H9 (cell line): Measurements from ENCODE around the gene ZNF425. TPM values are rescaled to one million over a fixed set of nuclear protein-coding genes. Genes with fewer than 3 reads are reported as not detected.

ENCODE experiments used
- DNase-seq: peaks from one replicate; pipeline ENCODE4 v3.0.0-alpha.2; 2017
- H2AFZ ChIP-seq: one replicate; pipeline ENCODE4 v1.6.1; 2013; ENCODE audit warnings: mild to moderate bottlenecking, low read length, control low read depth, moderate library complexity
- H2AK5ac ChIP-seq: 2 replicates; pipeline ENCODE4 v1.6.1; 2013; ENCODE audit warnings: low read length, control low read depth, mixed read lengths; ENCODE audit not compliant: insufficient read length
- H2BK120ac ChIP-seq: one replicate; pipeline ENCODE4 v1.6.1; 2013; ENCODE audit warnings: low read depth, mild to moderate bottlenecking, low read length, control low read depth, inconsistent platforms; ENCODE audit not compliant: poor library complexity, severe bottlenecking
- H2BK12ac ChIP-seq: 2 replicates; pipeline ENCODE4 v1.6.1; 2013; ENCODE audit warnings: low read length, control low read depth, mixed read lengths, low read depth; ENCODE audit not compliant: insufficient read length
- H2BK15ac ChIP-seq: 2 replicates; pipeline ENCODE4 v1.6.1; 2013; ENCODE audit warnings: low read depth, low read length, control low read depth
- H2BK20ac ChIP-seq: one replicate; pipeline ENCODE4 v1.6.1; 2013; ENCODE audit warnings: low read depth, mild to moderate bottlenecking, low read length, control low read depth, inconsistent platforms; ENCODE audit not compliant: poor library complexity, severe bottlenecking
- H2BK5ac ChIP-seq: 2 replicates; pipeline ENCODE4 v1.6.1; 2013; ENCODE audit warnings: low read length, control low read depth, mixed read lengths; ENCODE audit not compliant: insufficient read length
- H3K14ac ChIP-seq: 2 replicates; pipeline ENCODE4 v1.6.1; 2013; ENCODE audit warnings: low read length, control low read depth; ENCODE audit not compliant: insufficient read depth
- H3K18ac ChIP-seq: 2 replicates; pipeline ENCODE4 v1.6.1; 2013; ENCODE audit warnings: low read depth, mild to moderate bottlenecking, mixed read lengths, low read length, control low read depth; ENCODE audit not compliant: insufficient read length
- H3K23ac ChIP-seq: 2 replicates; pipeline ENCODE4 v1.6.1; 2013; ENCODE audit warnings: low read length, control low read depth, mixed read lengths, low read depth; ENCODE audit not compliant: insufficient read length
- H3K23me2 ChIP-seq: 2 replicates; pipeline ENCODE4 v1.6.1; 2013; ENCODE audit warnings: low read depth, mild to moderate bottlenecking, mixed read lengths, low read length, control low read depth; ENCODE audit not compliant: insufficient read length, poor library complexity, severe bottlenecking
- H3K27ac ChIP-seq: 2 replicates; pipeline ENCODE4 v1.5.1; 2013; ENCODE audit warnings: low read length, control low read depth, mixed read lengths, low read depth; ENCODE audit not compliant: insufficient read length
- H3K27me3 ChIP-seq: 2 replicates; pipeline ENCODE4 v1.6.1; 2013; ENCODE audit warnings: low read length, control low read depth, inconsistent platforms; ENCODE audit not compliant: insufficient read depth
- H3K4ac ChIP-seq: 2 replicates; pipeline ENCODE4 v1.6.1; 2013; ENCODE audit warnings: low read depth, mild to moderate bottlenecking, control low read depth, inconsistent platforms, low read length, moderate library complexity
- H3K4me1 ChIP-seq: 2 replicates; pipeline ENCODE4 v1.6.1; 2013; ENCODE audit warnings: low read length, control low read depth, inconsistent platforms; ENCODE audit not compliant: insufficient read depth
- H3K4me2 ChIP-seq: 2 replicates; pipeline ENCODE4 v1.6.1; 2013; ENCODE audit warnings: low read length, control low read depth, mixed read lengths; ENCODE audit not compliant: insufficient read length, insufficient read depth
- H3K56ac ChIP-seq: 2 replicates; pipeline ENCODE4 v1.6.1; 2013; ENCODE audit warnings: low read depth, mild to moderate bottlenecking, mixed read lengths, low read length, control low read depth; ENCODE audit not compliant: insufficient read length
- H3K79me1 ChIP-seq: 2 replicates; pipeline ENCODE4 v1.6.1; 2013; ENCODE audit warnings: low read depth, mild to moderate bottlenecking, moderate library complexity, low read length, control low read depth, inconsistent platforms; ENCODE audit not compliant: insufficient read depth, poor library complexity, severe bottlenecking
- H3K79me2 ChIP-seq: 2 replicates; pipeline ENCODE4 v1.6.1; 2013; ENCODE audit warnings: low read length, control low read depth, inconsistent platforms; ENCODE audit not compliant: insufficient read depth
- H3K9ac ChIP-seq: 2 replicates; pipeline ENCODE4 v1.6.1; 2013; ENCODE audit warnings: low read length, control low read depth, mixed read lengths; ENCODE audit not compliant: insufficient read length; ENCODE audit errors: extremely low read depth
- H3K9me3 ChIP-seq: one replicate; pipeline ENCODE4 v1.6.1; 2013; ENCODE audit warnings: low read depth, low read length, inconsistent platforms; ENCODE audit not compliant: control insufficient read depth
- H3T11ph ChIP-seq: one replicate; pipeline ENCODE4 v1.6.1; 2013; ENCODE audit warnings: mild to moderate bottlenecking, low read length, control low read depth, inconsistent platforms
- H4K20me1 ChIP-seq: one replicate; pipeline ENCODE4 v1.6.1; 2013; ENCODE audit not compliant: control insufficient read depth, insufficient read length, insufficient read depth
- H4K5ac ChIP-seq: 2 replicates; pipeline ENCODE4 v1.6.1; 2013; ENCODE audit warnings: low read depth, mild to moderate bottlenecking, mixed read lengths, low read length, control low read depth; ENCODE audit not compliant: insufficient read length
- H4K8ac ChIP-seq: replicated peaks from 2 replicates; pipeline ENCODE4 v1.6.1; 2013; ENCODE audit warnings: low read length, control low read depth, mixed read lengths, low read depth; ENCODE audit not compliant: insufficient read length
- H4K91ac ChIP-seq: 2 replicates; pipeline ENCODE4 v1.6.1; 2013; ENCODE audit warnings: low read depth, mild to moderate bottlenecking, moderate library complexity, mixed read lengths, low read length, control low read depth; ENCODE audit not compliant: insufficient read length
- H3K27ac Mint-ChIP-seq, 3 experiments: 2 replicates in 2 of 3; 3 replicates in 1 of 3; pipeline ENCODE4 v1.8.0; 2020 to 2021; ENCODE audit warnings: mixed read lengths in 3 of 3, mild to moderate bottlenecking in 1 of 3, moderate library complexity in 1 of 3
- H3K27me3 Mint-ChIP-seq: 2 replicates; pipeline ENCODE4 v1.8.0; 2021; ENCODE audit warnings: low read depth, mild to moderate bottlenecking, moderate library complexity, mixed read lengths
- H3K36me3 Mint-ChIP-seq, 3 experiments: 2 replicates in 2 of 3; 3 replicates in 1 of 3; pipeline ENCODE4 v1.8.0; 2020 to 2021; ENCODE audit warnings: low read depth in 3 of 3, mixed read lengths in 3 of 3; ENCODE audit not compliant: insufficient read depth in 1 of 3
- H3K4me1 Mint-ChIP-seq, 2 experiments: 2 replicates each; pipeline ENCODE4 v1.8.0; 2020; ENCODE audit warnings: mixed read lengths in 2 of 2
- H3K4me3 Mint-ChIP-seq, 2 experiments: 2 replicates in 1 of 2; 3 replicates in 1 of 2; pipeline ENCODE4 v1.8.0; 2020 to 2021; ENCODE audit warnings: mild to moderate bottlenecking in 2 of 2, mixed read lengths in 2 of 2, moderate library complexity in 1 of 2
- H3K9me3 Mint-ChIP-seq, 2 experiments: 2 replicates in 1 of 2; 3 replicates in 1 of 2; pipeline ENCODE4 v1.8.0; 2020; ENCODE audit warnings: mild to moderate bottlenecking in 2 of 2, mixed read lengths in 2 of 2, moderate library complexity in 1 of 2
- whole genome bisulfite sequencing: extraction: QIAGEN DNeasy Blood & Tissue Kit; methylation state at CpG from one replicate; pipeline ENCODE4 v1.1.7; 2013; ENCODE audit warnings: missing lambda C conversion rate, low lambda C conversion rate, mixed read lengths; ENCODE audit not compliant: insufficient read length; ENCODE audit errors: extremely low coverage; 5-methylcytosine and 5-hydroxymethylcytosine counted together
- total RNA-seq: library from RNA; stranded (reverse); gene quantifications from 2 replicates; pipeline ENCODE4 v1.2.1, GENCODE V29; 2021
- TF ChIP-seq, protein P1 (sequence below): fragments of 200-600 bp; sonication (generic); conservative IDR thresholded peaks from 3 replicates; pipeline ENCODE4 v1.8.0; 2021; ENCODE audit warnings: antibody characterized with exemption, mild to moderate bottlenecking

ZNF425 gene
- total RNA-seq, 1 experiment from 2014 or later, result 5.4 TPM

DNA sequence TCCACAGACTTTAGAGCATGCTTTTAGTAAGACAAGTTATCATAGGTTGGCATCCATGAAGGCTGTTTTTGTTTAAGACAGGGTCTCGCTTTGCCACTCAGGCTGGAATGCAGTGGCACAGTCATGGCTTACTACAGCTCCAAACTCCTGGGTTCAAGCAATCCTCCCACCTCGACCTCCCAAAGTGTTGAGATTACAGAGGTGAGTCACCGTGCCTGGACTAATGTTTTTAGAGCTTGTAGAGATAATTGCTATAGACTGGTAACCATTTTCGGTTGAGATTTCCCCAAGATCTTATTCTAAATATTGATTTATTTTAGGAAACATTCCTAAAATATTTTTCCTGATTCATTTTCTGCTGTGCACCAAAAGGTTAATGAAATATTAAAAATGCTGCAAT is 15.8 kb upstream of the ZNF425 start:
- Histone ChIP-seq H4K20me1 (no peaks in the 10 kb centered on the region), H3K79me1 (no peaks in the 10 kb centered on the region), H4K5ac (no peak overlapping the region), H3K4me2 (no peak overlapping the region), H2AFZ (no peak overlapping the region), H3K27me3 (no peaks in the 10 kb centered on the region), H3K56ac (no peak overlapping the region), H2BK20ac (no peak overlapping the region), H3K23ac (no peak overlapping the region), H3K23me2 (peaks cover 4% of the 10 kb centered on the region), H3K9me3 (no peaks in the 10 kb centered on the region), H2BK12ac (no peak overlapping the region), H3T11ph (no peak overlapping the region), H2AK5ac (no peak overlapping the region), H2BK5ac (no peak overlapping the region), H4K8ac (no peak overlapping the region), H2BK15ac (no peak overlapping the region), H3K4ac (no peak overlapping the region), H4K91ac (no peak overlapping the region), H3K14ac (no peak overlapping the region), H3K27ac (no peak overlapping the region), H3K18ac (no peak overlapping the region), H2BK120ac (no peak overlapping the region), H3K79me2 (no peaks in the 10 kb centered on the region), H3K9ac (no peak overlapping the region), H3K4me1 (peaks cover 2% of the 10 kb centered on the region; the same call in 1 of the 2 replicates)
- TF ChIP-seq, protein P1, sequence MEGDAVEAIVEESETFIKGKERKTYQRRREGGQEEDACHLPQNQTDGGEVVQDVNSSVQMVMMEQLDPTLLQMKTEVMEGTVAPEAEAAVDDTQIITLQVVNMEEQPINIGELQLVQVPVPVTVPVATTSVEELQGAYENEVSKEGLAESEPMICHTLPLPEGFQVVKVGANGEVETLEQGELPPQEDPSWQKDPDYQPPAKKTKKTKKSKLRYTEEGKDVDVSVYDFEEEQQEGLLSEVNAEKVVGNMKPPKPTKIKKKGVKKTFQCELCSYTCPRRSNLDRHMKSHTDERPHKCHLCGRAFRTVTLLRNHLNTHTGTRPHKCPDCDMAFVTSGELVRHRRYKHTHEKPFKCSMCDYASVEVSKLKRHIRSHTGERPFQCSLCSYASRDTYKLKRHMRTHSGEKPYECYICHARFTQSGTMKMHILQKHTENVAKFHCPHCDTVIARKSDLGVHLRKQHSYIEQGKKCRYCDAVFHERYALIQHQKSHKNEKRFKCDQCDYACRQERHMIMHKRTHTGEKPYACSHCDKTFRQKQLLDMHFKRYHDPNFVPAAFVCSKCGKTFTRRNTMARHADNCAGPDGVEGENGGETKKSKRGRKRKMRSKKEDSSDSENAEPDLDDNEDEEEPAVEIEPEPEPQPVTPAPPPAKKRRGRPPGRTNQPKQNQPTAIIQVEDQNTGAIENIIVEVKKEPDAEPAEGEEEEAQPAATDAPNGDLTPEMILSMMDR, result no peak
- Mint-ChIP-seq H3K27me3 (no peaks in the 10 kb centered on the region), H3K4me1 (peaks cover 32 to 40% of the 10 kb centered on the region in 2 experiments), H3K36me3 (peaks cover 5 to 10% (median 8%) of the 10 kb centered on the region in 3 experiments), H3K27ac (no peak overlapping the region; a peak in 1 of 7 replicates), H3K4me3 (no peak overlapping the region), H3K9me3 (peaks cover 0 to 2% of the 10 kb centered on the region in 2 experiments; a peak in 2 of 5 replicates)
- no peak for DNase-seq
- WGBS, result no CpG with 5 or more reads among the region's 4 CpGs
